PC-3 (cell line): ENCODE results near the gene SEC22A.

Experiments used
- CTCF ChIP-seq: fragments of 300-600 bp; sonication (generic); conservative IDR thresholded peaks from 2 replicates; pipeline ENCODE4 v1.5.1; 2017; ENCODE audit warnings: antibody characterized with exemption, low read depth, mild to moderate bottlenecking, low read length
- EZH2phosphoT487 ChIP-seq: fragments of 300-600 bp; sonication (generic); IDR thresholded peaks from 2 replicates; pipeline ENCODE4 v1.6.1; 2018; ENCODE audit warnings: mild to moderate bottlenecking, antibody characterized with exemption, low read length, borderline replicate concordance

- TF ChIP-seq CTCF (no peak), EZH2phosphoT487 (no peak)
Measured at GRCh38 chr3:123299581-123299980, 97.8 kb downstream of the SEC22A start.
